Upper lobe of left lung (tissue), 6 donors: ENCODE results near the gene GMPPB. TPM values are rescaled to one million over a fixed set of nuclear protein-coding genes. Genes with fewer than 3 reads are reported as not detected.

Experiments
- ATAC-seq, 2 donors: fragments of 200-7000 bp; cut with Tn5 transposase; one replicate each; pipeline ENCODE4 v1.9.1; 2022; ENCODE audit warnings: mild to moderate bottlenecking in 2 of 2, moderate library complexity in 2 of 2; ENCODE audit not compliant: low FRiP score in 2 of 2
- DNase-seq, 2 donors: peaks; one replicate each; pipeline ENCODE4 v3.0.0-alpha.2; 2019 to 2020
- H3K27ac ChIP-seq, 4 donors: fragments of 200-600 bp; sonication (generic); one replicate each; pipeline ENCODE4 v1.5.1; 2016 to 2019
- H3K27me3 ChIP-seq, 4 donors: fragments of 200-600 bp; sonication (generic); one replicate each; pipeline ENCODE4 v1.5.1; 2017 to 2019
- H3K36me3 ChIP-seq, 4 donors: fragments of 200-600 bp; sonication (generic); one replicate each; pipeline ENCODE4 v1.5.1; 2016 to 2019
- H3K4me1 ChIP-seq, 4 donors: fragments of 200-600 bp; sonication (generic); one replicate each; pipeline ENCODE4 v1.5.1; 2018 to 2019
- H3K4me3 ChIP-seq, 4 donors: fragments of 200-600 bp; sonication (generic); one replicate each; pipeline ENCODE4 v1.5.1; 2017 to 2019; ENCODE audit warnings: mild to moderate bottlenecking in 2 of 4, moderate library complexity in 1 of 4
- H3K9me3 ChIP-seq, 4 donors: fragments of 200-600 bp; sonication (generic); one replicate each; pipeline ENCODE4 v1.5.1; 2018 to 2019
- CTCF ChIP-seq, 6 experiments: fragments of 450-650 bp in 4 of 6; fragments of 200-600 bp in 2 of 6; sonication (generic) in 2 of 6; IDR thresholded peaks; one replicate each; pipeline ENCODE4 v1.5.1; 2016 to 2019; ENCODE audit warnings: antibody characterized with exemption in 6 of 6
- EP300 ChIP-seq, 4 donors: sonication (generic); formaldehyde crosslinking; IDR thresholded peaks; one replicate each; pipeline ENCODE4 v1.5.1; 2017; ENCODE audit warnings: antibody characterized with exemption in 4 of 4, control low read depth in 2 of 4
- POLR2A ChIP-seq, 4 donors: fragments of 450-650 bp; IDR thresholded peaks; one replicate each; pipeline ENCODE4 v1.5.1; 2016 to 2017; ENCODE audit warnings: antibody characterized with exemption in 4 of 4, mild to moderate bottlenecking in 2 of 4
- POLR2AphosphoS5 ChIP-seq, 2 donors: sonication (generic); formaldehyde crosslinking; IDR thresholded peaks; one replicate each; pipeline ENCODE4 v1.5.1; 2017; ENCODE audit warnings: antibody characterized with exemption in 2 of 2
- WGBS, 2 donors: methylation state at CpG; one replicate each; pipeline ENCODE4 v1.1.5; 2017 to 2018; 5-methylcytosine and 5-hydroxymethylcytosine counted together
- total RNA-seq, 6 donors: library from RNA; depleted of rRNA in 4 of 6; stranded (reverse); fragments of >200 nt in 4 of 6; gene quantifications; one replicate each; pipeline versions ENCODE4 v1.1.0 to v1.2.1, GENCODE V29; 2016 to 2021
- donor health status: DM: no; HTN: no; CAD: no; lungs with moderate emphysema.
- donor health status: DM: no; HTN: yes; CAD: no; lungs with severe emphysema.

Gene GMPPB
- total RNA-seq, 6 donors from 2014 or later = 17.8 to 45.8 (median 41.3) TPM

GRCh38 chr3:49713336-49714105 is 10.2 kb downstream of the GMPPB start:
- H3K27me3 ChIP-seq = no peaks in the 10 kb centered on the region
- DNase-seq (peak in 1 of 2 donors; percentile 58), ATAC-seq (no peak)
- TF ChIP-seq CTCF (IDR thresholded peaks at IDR 0.05) (no peak), POLR2AphosphoS5 (IDR thresholded peaks at IDR 0.05) (no peak), EP300 (IDR thresholded peaks at IDR 0.05) (no peak), POLR2A (IDR thresholded peaks at IDR 0.05) (no peak)
- H3K4me1 ChIP-seq = peaks cover under 1 to 8% (median 2%) of the 10 kb centered on the region in 4 donors
- H3K36me3 ChIP-seq = peaks cover 4 to 27% (median 10%) of the 10 kb centered on the region in 4 donors
- 92 to 94% methylated on average over 10 to 24 of the region's 25 CpGs for WGBS, 2 donors
- H3K4me3 ChIP-seq = no peak overlapping the region
- no peaks in the 10 kb centered on the region for H3K9me3 ChIP-seq
- no peak overlapping the region for H3K27ac ChIP-seq

GRCh38 chr3:49712631-49713317 is 11.0 kb downstream of the GMPPB start:
- TF ChIP-seq POLR2AphosphoS5 (IDR thresholded peaks at IDR 0.05) (no peak), POLR2A (IDR thresholded peaks at IDR 0.05) (no peak), CTCF (IDR thresholded peaks at IDR 0.05) (no peak), EP300 (IDR thresholded peaks at IDR 0.05) (no peak)
- H3K4me3 ChIP-seq = no peak overlapping the region
- 0 to 67% methylated on average over 1 to 7 of the region's 7 CpGs for WGBS, 2 donors
- H3K27ac ChIP-seq = no peak overlapping the region
- peaks cover 0 to under 1% (median 0%) of the 10 kb centered on the region in 4 donors for H3K4me1 ChIP-seq
- H3K9me3 ChIP-seq = no peaks in the 10 kb centered on the region
- no peaks in the 10 kb centered on the region for H3K27me3 ChIP-seq
- DNase-seq (peak in 1 of 2 donors; percentile 24), ATAC-seq (no peak)
- peaks cover 4 to 31% (median 10%) of the 10 kb centered on the region in 4 donors for H3K36me3 ChIP-seq

- H3K4me3 ChIP-seq = no peak overlapping the region
- no peak overlapping the region for H3K27ac ChIP-seq
- no peaks in the 10 kb centered on the region for H3K4me1 ChIP-seq
- TF ChIP-seq POLR2A (IDR thresholded peaks at IDR 0.05) (no peak), POLR2AphosphoS5 (IDR thresholded peaks at IDR 0.05) (no peak), CTCF (IDR thresholded peaks at IDR 0.05) (no peak)
- no peaks in the 10 kb centered on the region for H3K9me3 ChIP-seq
- no peaks in the 10 kb centered on the region for H3K27me3 ChIP-seq
- ATAC-seq (no peak), DNase-seq (peak in 1 of 2 donors; percentile 32)
- 92 to 93% methylated on average over 5 to 11 of the region's 11 CpGs for WGBS, 2 donors
- peaks cover 4 to 33% (median 11%) of the 10 kb centered on the region in 4 donors for H3K36me3 ChIP-seq
These were observed 11.6 kb downstream of the GMPPB start for GRCh38 chr3:49712166-49712565.

- no peaks in the 10 kb centered on the region for H3K4me1 ChIP-seq
- WGBS, 2 donors = 79 to 84% methylated on average over 4 to 5 of the region's 5 CpGs
- no peak for ATAC-seq
- DNase-seq = no peak
- H3K27me3 ChIP-seq = no peaks in the 10 kb centered on the region
- H3K36me3 ChIP-seq = peaks cover 4 to 36% (median 16%) of the 10 kb centered on the region in 4 donors
- no peak overlapping the region for H3K4me3 ChIP-seq
- H3K9me3 ChIP-seq = no peaks in the 10 kb centered on the region
- TF ChIP-seq POLR2AphosphoS5 (IDR thresholded peaks at IDR 0.05) (no peak), POLR2A (IDR thresholded peaks at IDR 0.05) (no peak)
- H3K27ac ChIP-seq = no peak overlapping the region
These were observed 12.3 kb downstream of the GMPPB start for GRCh38 chr3:49711489-49711888.

- no peaks in the 10 kb centered on the region for H3K9me3 ChIP-seq
- DNase-seq (no peak), ATAC-seq (no peak)
- peaks cover 2 to 41% (median 26%) of the 10 kb centered on the region in 4 donors for H3K36me3 ChIP-seq
- H3K27me3 ChIP-seq = no peaks in the 10 kb centered on the region
- 96% methylated on average over 8 of the region's 8 CpGs for WGBS, 2 donors
- TF ChIP-seq POLR2AphosphoS5 (IDR thresholded peaks at IDR 0.05) = no peak
- no peak for TF ChIP-seq CTCF (IDR thresholded peaks at IDR 0.05)
- TF ChIP-seq POLR2A (IDR thresholded peaks at IDR 0.05) = no peak
- no peak for TF ChIP-seq EP300 (IDR thresholded peaks at IDR 0.05)
- H3K4me1 ChIP-seq = no peaks in the 10 kb centered on the region
- no peak overlapping the region for H3K4me3 ChIP-seq
- H3K27ac ChIP-seq = no peak overlapping the region
These were observed 13.9 kb downstream of the GMPPB start for GRCh38 chr3:49709852-49710251.
